SHP77 treated with DMSO at 0.1 percent for 48 hours (cell line): ENCODE data around the gene HIRIP3.
"Not testable (repeated sequence)": the region's sequence is repeated elsewhere in the genome, so short reads cannot be mapped to it uniquely, and the experiment has no call there.

Source experiments
- DNase-seq: peaks from one replicate; lab custom pipeline; 2025; lab: John Stamatoyannopoulos, UW

Gene HIRIP3

GRCh38 chr16:30016555-30017276 lies 21.3 kb upstream of the HIRIP3 start:
- DNase-seq = no peak

DNA sequence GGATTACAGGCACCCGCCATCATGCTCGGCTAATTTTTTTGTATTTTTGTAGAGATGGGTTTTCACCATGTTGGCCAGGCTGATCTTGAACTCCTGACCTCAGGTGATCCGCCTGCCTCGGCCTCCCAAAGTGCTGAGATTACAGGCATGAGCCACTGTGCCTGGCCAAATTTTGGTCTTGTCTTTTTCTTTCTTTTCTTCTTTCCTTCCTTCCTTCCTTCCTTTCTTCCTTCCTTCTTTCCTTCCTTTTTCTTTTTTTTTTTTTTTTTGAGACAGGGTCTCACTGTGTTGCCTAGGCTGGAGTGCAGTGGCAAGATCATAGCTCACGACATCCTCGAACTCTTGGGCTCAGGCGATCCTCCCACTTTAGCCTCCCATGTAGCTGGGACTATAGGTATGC lies 20.0 kb upstream of the HIRIP3 start:
- DNase-seq = not testable (repeated sequence)

- DNase-seq = not testable (repeated sequence)
These were observed 17.2 kb upstream of the HIRIP3 start for GRCh38 chr16:30012598-30012997.

- DNase-seq = no peak
These were observed 16.5 kb upstream of the HIRIP3 start for GRCh38 chr16:30011714-30012504.

GRCh38 chr16:30010844-30011713 lies 15.7 kb upstream of the HIRIP3 start, which contains the start of gene DOC2A:
TSS of gene DOC2A (minus strand) at chr16:30011027. CDS start at chr16:30010222, 805 bp downstream.
- DNase-seq = no peak

DNA sequence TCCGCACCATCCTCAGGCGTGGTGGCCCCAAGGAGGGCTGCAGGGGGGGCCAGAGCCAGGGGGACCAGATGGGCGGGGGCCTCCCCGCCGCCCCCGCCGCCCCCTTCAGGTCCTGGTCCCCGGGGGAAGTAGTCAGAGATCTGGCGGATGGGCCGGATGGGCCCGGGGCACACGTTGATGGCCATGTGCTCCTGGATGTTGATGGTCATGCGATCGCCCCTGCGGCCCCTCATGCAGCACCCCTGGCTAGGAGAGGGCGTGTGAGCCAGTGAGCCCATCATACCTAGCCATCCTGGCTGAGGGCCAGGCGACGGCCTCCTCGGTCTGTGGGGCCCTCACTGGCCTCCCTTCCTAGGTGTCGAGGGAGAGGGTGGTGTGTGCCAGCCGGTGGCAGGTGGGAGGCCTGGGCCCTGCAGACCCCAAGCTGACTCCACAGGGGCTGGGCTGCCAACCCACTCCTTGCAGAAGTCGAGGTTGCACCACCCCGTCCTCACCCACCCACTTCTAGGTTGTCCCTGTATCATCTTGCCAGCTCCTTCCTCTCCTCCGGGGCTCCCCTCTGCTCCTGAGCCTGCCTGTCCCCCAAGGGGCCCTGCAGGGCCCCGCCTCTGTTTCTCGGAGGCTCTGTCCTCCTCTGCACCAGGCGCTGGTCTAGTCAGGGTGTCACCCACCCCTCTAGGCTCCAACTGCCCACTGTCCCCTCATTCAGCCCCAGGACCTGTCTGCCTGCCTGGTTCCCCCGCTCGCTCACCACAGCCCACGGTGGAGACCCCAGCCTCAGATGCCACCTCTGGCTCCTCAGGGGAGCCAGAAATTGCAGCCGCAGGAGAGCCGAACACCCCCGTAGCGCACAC lies 14.8 kb upstream of the HIRIP3 start:
- DNase-seq = no peak

DNA sequence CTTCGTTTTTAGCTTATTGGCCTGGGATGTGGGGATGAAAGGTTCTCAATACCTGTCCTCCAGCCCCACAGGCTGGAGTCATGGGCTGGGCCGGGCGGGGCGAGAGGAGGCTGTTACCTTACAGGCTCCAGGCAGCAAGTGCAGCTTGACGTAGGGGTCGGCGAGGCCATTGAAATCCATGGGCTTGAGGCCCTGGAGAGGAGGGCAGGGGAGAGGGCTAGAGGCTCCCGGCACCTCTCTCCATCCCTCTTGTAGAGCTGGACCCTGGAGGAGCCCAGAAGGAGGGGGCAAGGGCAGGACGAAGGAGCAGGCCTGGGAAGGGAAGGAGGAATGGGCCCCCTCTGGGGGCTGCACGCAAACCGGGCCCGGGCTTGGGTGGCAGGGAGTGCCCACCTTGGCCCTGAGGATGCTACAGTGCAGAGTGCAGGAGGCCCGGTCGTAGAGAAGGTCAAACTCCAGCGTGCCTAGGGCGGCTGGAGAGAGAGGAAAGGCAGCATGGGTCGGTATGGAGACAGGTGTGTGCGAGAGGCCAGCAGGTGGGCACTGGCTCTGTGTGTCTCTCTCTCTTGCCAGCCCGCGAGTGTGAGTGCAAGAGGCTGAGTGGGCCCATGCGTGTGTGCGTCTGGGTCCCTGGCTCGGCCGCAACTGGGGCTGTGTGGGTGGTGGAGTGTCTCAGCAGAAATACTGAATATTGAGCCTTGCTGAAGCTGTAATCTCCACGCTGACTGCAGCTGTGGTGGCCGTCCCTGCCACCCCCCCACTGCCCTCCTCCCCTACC lies 13.9 kb upstream of the HIRIP3 start:
- DNase-seq = no peak

GRCh38 chr16:30007378-30007895 lies 12.0 kb upstream of the HIRIP3 start:
- DNase-seq = no peak

GRCh38 chr16:30006659-30007377 lies 11.4 kb upstream of the HIRIP3 start:
- no peak for DNase-seq

DNA sequence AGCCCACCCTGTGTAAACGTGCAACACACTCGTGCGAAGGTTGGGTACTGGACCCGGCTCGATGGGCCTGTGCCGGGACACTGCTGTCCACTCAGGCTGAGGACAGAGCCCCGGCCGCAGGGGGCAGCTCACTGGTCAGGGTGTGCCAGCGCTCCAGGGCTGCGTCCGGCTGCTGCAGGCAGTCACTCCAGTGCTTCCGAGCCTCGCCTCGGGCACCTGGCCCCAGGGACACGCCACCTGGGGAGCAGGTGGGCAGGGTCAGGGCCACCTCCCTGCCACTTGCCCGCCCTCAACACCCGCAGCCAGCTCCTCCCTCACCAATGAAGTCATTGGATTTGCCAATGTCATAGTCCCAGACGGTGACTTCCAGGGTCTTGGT lies 10.7 kb upstream of the HIRIP3 start:
- DNase-seq = no peak

DNA sequence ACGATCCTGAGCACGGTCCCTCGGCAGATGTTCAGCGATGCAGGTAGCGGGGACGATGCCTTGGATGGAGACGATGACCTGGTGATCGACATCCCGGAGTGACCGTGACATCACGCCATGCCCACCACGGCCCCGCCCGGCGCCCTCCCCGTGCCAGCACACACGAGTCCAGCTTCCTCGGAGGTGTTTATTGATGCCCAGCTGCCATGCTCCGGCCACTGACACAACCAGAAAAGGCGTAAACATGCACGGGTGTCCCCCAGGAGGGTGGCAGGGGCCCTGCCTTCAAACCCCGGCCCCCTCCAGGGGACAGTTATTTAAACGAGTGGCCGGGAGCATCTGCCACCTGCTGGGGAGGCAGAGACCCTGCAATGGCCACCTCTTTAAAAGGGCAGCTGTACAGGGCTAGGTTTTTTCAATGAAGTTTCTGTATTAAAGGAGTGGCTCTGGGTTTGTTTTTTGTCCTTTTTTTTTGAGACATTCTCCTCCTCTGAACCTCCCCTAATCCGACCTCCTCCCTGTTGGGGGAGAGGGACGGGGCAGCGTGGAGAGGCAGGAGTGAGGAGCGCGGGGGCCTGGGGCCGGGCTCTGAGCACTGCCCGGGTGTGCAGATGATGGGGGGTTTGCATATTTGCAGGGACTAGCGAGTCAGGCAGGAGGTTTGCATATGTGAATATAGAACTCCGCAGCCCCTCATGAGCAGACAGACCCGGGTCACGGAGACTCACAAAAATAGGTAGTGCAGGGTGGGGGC lies 10.1 kb upstream of the HIRIP3 start:
- peak; percentile 30 for DNase-seq

DNA sequence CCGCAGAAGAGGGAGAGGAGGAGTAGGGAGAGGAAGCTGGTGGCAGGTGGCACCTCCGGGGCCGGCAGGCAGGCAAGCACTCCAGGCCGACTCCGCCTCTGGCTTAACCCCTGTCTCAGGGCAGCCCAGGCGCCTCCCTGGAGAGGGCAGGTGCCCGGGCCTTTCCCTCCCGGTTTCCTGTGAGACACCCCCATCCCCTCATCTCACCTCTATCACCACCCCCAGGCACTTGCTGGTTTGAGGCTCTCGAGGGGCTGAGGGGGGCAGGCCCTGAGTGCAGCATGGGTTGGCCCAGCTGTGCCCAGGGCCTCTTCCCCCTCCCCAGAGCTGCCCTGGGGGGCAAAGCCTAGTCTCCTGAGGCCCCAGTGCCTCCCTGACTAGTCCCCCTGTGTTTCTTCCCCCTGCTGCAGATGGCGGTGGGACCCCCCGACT lies 9.4 kb upstream of the HIRIP3 start:
- no peak for DNase-seq

GRCh38 chr16:30004424-30004776 lies 9.0 kb upstream of the HIRIP3 start:
- DNase-seq = no peak

DNA sequence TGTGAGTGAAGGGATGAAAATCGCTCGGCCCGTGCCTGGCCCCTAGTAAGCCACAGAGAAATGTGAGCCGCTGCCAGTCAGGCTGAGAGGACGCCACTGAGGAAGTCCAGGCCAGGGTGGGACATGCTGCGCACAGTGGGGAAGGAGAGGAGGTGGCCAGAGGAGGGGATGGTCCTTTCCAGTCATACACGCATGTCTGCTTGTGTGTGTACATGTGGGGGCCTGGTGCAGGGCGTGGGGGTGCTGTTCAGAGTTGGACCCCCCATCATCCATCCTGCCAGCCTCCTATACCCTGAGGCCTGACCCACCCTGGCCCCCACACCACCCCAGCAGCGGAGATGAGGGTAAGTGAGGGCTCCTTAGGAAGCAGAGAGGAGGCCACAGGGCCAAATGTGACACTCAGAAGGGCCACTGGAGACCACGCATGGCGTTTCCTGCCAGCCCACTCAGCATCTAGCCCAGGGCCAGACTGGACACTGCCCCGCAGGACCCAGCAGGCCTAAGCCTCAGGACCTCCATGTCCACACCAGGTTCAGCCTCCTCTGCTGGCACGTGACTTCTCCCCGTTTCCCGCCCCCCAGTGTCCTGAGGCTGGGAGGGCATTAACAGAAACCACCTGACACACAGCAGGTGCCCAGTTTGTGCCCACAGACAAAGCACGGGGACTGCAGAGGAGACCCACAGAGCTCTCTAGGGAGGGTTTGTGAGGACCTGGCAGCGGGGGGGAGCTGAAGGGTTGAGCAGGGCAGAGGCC lies 8.4 kb upstream of the HIRIP3 start:
- no peak for DNase-seq

- DNase-seq = no peak
These were observed 7.4 kb upstream of the HIRIP3 start for GRCh38 chr16:30002614-30003346.

DNA sequence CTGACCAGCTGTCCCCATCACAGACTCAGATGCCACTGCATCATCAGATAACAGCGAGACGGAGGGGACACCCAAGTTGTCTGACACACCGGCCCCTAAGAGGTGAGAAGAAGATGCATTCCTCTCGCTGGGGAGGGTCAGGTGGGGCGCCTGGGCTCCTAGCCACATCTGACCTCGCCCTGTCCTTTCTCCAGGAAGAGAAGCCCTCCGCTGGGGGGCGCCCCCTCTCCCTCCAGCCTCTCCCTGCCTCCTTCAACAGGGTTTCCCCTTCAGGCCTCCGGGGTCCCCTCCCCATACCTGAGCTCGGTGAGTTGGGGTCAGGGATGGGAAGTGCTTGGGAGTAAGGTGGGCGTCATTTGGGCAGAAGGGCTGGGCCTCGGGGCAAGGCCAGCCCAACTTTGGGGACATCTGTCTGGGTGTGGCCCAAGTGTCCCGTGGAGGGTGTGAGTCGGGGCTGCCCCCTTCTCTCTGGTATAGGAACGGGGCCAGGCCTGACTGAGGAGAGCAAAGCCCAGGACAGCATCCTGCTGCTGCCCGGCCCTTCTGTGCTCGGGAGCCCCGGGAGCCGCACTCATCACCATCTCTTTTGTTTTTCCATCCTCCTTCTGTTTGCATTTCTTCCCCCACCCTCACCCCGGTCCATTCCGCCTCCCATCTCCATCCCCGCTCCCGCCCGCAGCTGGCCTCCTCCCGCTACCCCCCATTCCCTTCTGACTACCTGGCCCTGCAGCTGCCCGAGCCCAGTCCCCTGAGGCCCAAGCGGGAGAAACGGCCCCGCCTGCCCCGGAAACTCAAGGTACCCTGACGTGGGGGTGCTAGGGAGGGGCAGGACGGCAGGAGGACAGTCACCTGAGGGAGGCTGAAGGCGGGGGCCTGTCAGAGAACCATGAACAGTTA lies 5.6 kb upstream of the HIRIP3 start:
- DNase-seq = no peak

GRCh38 chr16:29999605-30000004 lies 4.2 kb upstream of the HIRIP3 start:
- DNase-seq = no peak
